ENCODE results near the gene STK32C.

DNA sequence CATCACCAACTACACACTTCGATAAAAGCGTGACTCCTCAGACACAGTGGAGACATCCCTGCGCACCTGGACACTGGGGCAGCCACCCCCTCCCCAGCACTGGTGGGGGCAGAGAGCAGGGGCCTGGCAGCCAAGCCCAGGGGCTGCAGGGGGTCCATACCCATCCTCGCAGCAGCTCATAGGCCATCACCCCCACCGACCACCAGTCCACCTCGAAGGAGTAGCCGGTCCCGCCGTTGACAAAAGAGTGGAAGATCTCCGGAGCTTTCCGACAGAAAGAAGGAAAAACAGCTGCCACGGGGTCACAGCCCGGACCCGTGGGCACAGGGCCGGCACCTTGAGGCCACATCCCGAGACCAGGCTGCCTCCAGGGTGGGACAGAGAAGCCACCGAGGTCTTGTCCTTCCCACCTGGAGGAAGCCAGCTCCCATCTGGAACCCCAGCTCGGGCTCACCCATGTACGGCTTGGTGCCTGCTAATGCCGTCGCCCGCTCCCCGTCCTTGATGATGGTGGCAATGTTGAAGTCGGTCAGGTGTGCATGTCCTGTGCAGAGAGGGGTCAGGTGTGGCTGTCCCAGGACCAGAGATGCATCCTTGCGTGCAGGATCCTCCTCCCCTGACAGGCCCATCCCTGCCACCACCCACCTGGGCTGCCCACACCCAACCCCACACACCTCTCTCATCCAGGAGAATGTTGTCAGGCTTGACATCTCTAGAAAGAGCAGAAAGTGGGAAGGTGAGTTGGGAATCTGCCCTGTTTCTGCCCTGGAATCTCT lies 82.5 kb downstream of the STK32C start:
- TF ChIP-seq, protein P1, sequence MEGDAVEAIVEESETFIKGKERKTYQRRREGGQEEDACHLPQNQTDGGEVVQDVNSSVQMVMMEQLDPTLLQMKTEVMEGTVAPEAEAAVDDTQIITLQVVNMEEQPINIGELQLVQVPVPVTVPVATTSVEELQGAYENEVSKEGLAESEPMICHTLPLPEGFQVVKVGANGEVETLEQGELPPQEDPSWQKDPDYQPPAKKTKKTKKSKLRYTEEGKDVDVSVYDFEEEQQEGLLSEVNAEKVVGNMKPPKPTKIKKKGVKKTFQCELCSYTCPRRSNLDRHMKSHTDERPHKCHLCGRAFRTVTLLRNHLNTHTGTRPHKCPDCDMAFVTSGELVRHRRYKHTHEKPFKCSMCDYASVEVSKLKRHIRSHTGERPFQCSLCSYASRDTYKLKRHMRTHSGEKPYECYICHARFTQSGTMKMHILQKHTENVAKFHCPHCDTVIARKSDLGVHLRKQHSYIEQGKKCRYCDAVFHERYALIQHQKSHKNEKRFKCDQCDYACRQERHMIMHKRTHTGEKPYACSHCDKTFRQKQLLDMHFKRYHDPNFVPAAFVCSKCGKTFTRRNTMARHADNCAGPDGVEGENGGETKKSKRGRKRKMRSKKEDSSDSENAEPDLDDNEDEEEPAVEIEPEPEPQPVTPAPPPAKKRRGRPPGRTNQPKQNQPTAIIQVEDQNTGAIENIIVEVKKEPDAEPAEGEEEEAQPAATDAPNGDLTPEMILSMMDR (conservative IDR thresholded peaks at IDR 0.05; ENCODE audit: low read depth, low read length), result no peak
- no peak for TF ChIP-seq POLR2A (IDR thresholded peaks at IDR 0.05; ENCODE audit: low read depth, low read length)
